ENCODE data around the gene C15orf39.

DNA sequence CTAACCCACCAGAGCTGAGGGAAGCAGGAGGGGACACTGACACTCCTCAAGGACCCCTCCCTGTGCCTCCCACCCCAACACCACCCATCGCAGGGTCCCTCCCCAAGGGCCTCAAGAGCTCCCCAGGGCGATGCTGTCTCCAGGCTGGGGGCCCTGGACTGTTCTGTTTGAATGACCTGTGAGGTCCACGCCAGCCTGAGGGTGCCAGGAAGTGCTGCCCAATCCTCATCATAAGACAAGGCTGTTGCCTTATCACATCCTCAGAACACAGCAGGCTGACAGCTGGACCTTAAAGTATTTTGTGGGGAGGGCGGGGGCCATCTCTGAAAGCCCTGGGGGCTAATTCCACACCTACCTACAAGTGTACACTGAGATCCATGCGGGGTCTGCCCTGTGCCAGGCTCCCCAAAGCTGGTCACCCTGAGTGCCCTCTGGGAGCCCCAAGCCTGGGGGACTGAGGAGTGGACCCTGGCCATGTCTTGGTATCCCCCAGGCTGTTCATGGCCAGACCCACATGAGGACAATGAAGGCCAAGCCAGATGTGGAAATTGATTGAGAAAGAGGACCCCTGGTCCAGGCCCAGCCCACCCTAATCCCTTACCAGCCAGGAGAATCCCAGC lies 32.6 kb downstream of the C15orf39 start:
- TF ChIP-seq POLR2A (IDR thresholded peaks at IDR 0.05) (no peak), POLR2AphosphoS5 (IDR thresholded peaks at IDR 0.05) (no peak)
- TF ChIP-seq, protein P1, sequence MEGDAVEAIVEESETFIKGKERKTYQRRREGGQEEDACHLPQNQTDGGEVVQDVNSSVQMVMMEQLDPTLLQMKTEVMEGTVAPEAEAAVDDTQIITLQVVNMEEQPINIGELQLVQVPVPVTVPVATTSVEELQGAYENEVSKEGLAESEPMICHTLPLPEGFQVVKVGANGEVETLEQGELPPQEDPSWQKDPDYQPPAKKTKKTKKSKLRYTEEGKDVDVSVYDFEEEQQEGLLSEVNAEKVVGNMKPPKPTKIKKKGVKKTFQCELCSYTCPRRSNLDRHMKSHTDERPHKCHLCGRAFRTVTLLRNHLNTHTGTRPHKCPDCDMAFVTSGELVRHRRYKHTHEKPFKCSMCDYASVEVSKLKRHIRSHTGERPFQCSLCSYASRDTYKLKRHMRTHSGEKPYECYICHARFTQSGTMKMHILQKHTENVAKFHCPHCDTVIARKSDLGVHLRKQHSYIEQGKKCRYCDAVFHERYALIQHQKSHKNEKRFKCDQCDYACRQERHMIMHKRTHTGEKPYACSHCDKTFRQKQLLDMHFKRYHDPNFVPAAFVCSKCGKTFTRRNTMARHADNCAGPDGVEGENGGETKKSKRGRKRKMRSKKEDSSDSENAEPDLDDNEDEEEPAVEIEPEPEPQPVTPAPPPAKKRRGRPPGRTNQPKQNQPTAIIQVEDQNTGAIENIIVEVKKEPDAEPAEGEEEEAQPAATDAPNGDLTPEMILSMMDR (IDR thresholded peaks at IDR 0.05): no peak

Measured in prostate gland (tissue), 2 donors.